K562 treated with DMSO at 1 percent for 12 hours (cell line): ENCODE data around the gene EMILIN2. TPM values are rescaled to one million over a fixed set of nuclear protein-coding genes. Genes with fewer than 3 reads are reported as not detected.

Experiments used
- total RNA-seq: library from RNA; unstranded; fragments of 300-600 nt; gene quantifications from 2 replicates; pipeline ENCODE4 v1.2.3, GENCODE V29; 2022; ENCODE audit not compliant: insufficient read depth

The EMILIN2 gene
- 0.47 TPM in 1 of 2 replicates, not detected in the other for total RNA-seq

DNA sequence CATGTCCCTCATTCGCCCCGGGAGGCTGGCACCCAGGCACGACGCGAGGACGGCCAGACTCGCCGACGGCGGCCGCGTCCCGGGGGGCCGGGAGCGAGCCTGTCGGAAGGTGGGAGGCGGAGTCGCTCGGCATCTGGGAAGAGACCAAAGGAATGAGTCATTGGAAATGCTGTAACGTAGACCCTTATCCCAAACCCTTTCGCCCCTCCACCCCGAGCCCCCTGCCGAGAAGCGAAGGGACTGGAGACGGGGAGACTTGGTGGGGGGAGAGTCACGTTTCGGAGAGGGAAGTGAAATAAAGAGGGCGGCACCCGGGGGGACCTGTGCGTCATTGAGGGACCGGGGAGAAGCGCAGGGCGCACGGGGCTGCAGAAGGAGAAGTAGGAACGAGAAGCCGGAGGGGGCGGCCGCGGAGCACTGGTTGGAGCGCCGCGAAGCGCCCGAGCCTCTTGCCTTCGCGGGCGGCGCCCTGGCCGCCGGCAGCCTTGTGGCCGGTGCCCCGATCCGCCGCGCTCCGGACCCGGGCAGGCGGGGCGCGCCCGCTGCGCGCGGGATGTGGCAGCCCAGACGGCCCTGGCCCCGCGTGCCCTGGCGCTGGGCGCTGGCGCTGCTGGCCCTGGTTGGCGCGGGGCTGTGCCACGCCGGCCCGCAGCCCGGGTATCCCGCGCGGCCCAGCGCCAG is at the start of gene EMILIN2:
Gene EMILIN2, plus strand, starts transcription at position 371 of the 681 bp plus-strand sequence. Its CDS starts 183 bp downstream, at position 554.

Other genes starting within 250 kb of the EMILIN2 start
- gene SMCHD1, start 191.3 kb upstream of the EMILIN2 start, total RNA-seq: 12.5 and 46.1 TPM in 2 replicates
- gene LPIN2, start 166.1 kb downstream of the EMILIN2 start, total RNA-seq: 13.6 and 46.2 TPM in 2 replicates